Neural progenitor cell (in vitro differentiated cells): ENCODE data around the gene PNPLA7. TPM values are rescaled to one million over a fixed set of nuclear protein-coding genes. Genes with fewer than 3 reads are reported as not detected.

ENCODE experiments used
- DNase-seq: peaks from one replicate; pipeline ENCODE4 v3.0.0-alpha.2; 2016; ENCODE audit warnings: low spot score
- H2AFZ ChIP-seq: fragments of 200-600 bp; sonication (generic); replicated peaks from 2 replicates; pipeline ENCODE4 v1.6.1; 2016; ENCODE audit warnings: antibody characterized with exemption
- H3F3A ChIP-seq: fragments of 200-600 bp; sonication (generic); 2 replicates; pipeline ENCODE4 v1.6.1; 2016; ENCODE audit warnings: antibody characterized with exemption, low read depth
- H3K27ac ChIP-seq: fragments of 200-600 bp; sonication (generic); 2 replicates; pipeline ENCODE4 v1.5.1; 2016; ENCODE audit warnings: mild to moderate bottlenecking
- H3K27me3 ChIP-seq: fragments of 200-600 bp; sonication (generic); 2 replicates; pipeline ENCODE4 v1.6.1; 2016; ENCODE audit warnings: mild to moderate bottlenecking, moderate library complexity
- H3K36me3 ChIP-seq: fragments of 200-600 bp; sonication (generic); 2 replicates; pipeline ENCODE4 v1.5.1; 2016
- H3K4me1 ChIP-seq: fragments of 200-600 bp; sonication (generic); 2 replicates; pipeline ENCODE4 v1.6.1; 2016; ENCODE audit warnings: mixed run types
- H3K4me2 ChIP-seq: fragments of 200-600 bp; sonication (generic); 2 replicates; pipeline ENCODE4 v1.6.1; 2016
- H3K4me3 ChIP-seq: fragments of 200-600 bp; sonication (generic); 2 replicates; pipeline ENCODE4 v1.5.1; 2016
- H3K79me2 ChIP-seq: fragments of 200-600 bp; sonication (generic); 2 replicates; pipeline ENCODE4 v1.6.1; 2016; ENCODE audit warnings: low read depth
- H3K9ac ChIP-seq: fragments of 200-600 bp; sonication (generic); 2 replicates; pipeline ENCODE4 v1.6.1; 2016
- H3K9me3 ChIP-seq: fragments of 200-600 bp; sonication (generic); 2 replicates; pipeline ENCODE4 v1.5.1; 2016; ENCODE audit warnings: low read depth
- H4K20me1 ChIP-seq: fragments of 200-600 bp; sonication (generic); 2 replicates; pipeline ENCODE4 v1.6.1; 2016; ENCODE audit warnings: low read depth
- H3K27ac Mint-ChIP-seq: 3 replicates; pipeline ENCODE4 v1.8.0; 2021; ENCODE audit warnings: mixed read lengths
- H3K27me3 Mint-ChIP-seq: 2 replicates; pipeline ENCODE4 v1.8.0; 2022; ENCODE audit warnings: low read depth, mild to moderate bottlenecking, inconsistent platforms, moderate library complexity, mixed read lengths; ENCODE audit not compliant: insufficient read depth
- H3K36me3 Mint-ChIP-seq: 3 replicates; pipeline ENCODE4 v1.8.0; 2021; ENCODE audit warnings: mixed read lengths
- H3K4me1 Mint-ChIP-seq: 3 replicates; pipeline ENCODE4 v1.8.0; 2021; ENCODE audit warnings: mixed read lengths
- H3K4me3 Mint-ChIP-seq: 3 replicates; pipeline ENCODE4 v1.8.0; 2021; ENCODE audit warnings: mild to moderate bottlenecking, moderate library complexity, mixed read lengths
- H3K9me3 Mint-ChIP-seq: 3 replicates; pipeline ENCODE4 v1.8.0; 2020; ENCODE audit warnings: mixed read lengths
- CTCF ChIP-seq: fragments of 200-600 bp; sonication (generic); IDR thresholded peaks from 2 replicates; pipeline ENCODE4 v1.5.1; 2017; ENCODE audit warnings: antibody characterized with exemption, mild to moderate bottlenecking
- EZH2 ChIP-seq: fragments of 200-600 bp; sonication (generic); IDR thresholded peaks from 2 replicates; pipeline ENCODE4 v1.6.1; 2017; ENCODE audit warnings: antibody characterized with exemption, mild to moderate bottlenecking, moderate library complexity
- EZH2phosphoT487 ChIP-seq: fragments of 200-600 bp; sonication (generic); IDR thresholded peaks from 2 replicates; pipeline ENCODE4 v1.6.1; 2017; ENCODE audit warnings: antibody characterized with exemption
- total RNA-seq: library from RNA; depleted of rRNA; stranded (reverse); fragments of >200 nt; gene quantifications from 2 replicates; pipeline ENCODE4 v1.2.3, GENCODE V29; 2015; ENCODE audit warnings: low replicate concordance

PNPLA7 gene
- total RNA-seq, 1 donor from 2014 or later, result 0.13 TPM

- H3K27me3 Mint-ChIP-seq, result peaks cover 19% of the 10 kb centered on the region
- no peaks in the 10 kb centered on the region for H3K36me3 ChIP-seq
- no peak overlapping the region for H3K9ac ChIP-seq
- peaks cover 18% of the 10 kb centered on the region for H3K9me3 Mint-ChIP-seq
- H3K4me3 Mint-ChIP-seq, result peak overlapping the region; percentile 75
- no peak for TF ChIP-seq EZH2
- TF ChIP-seq EZH2phosphoT487, result no peak
- no peak for TF ChIP-seq CTCF
- no peaks in the 10 kb centered on the region for H4K20me1 ChIP-seq
- H3K9me3 ChIP-seq, result no peaks in the 10 kb centered on the region
- no peaks in the 10 kb centered on the region for H3K79me2 ChIP-seq
- no peaks in the 10 kb centered on the region for H3K27me3 ChIP-seq
- no peaks in the 10 kb centered on the region for H3K4me1 ChIP-seq
- no peak overlapping the region for H3K4me3 ChIP-seq
- peaks cover 11% of the 10 kb centered on the region for H3F3A ChIP-seq
- no peak overlapping the region for H2AFZ ChIP-seq
- H3K27ac Mint-ChIP-seq, result peak overlapping the region; percentile 91
- peak; percentile 49 for DNase-seq
- peaks cover 4% of the 10 kb centered on the region for H3K36me3 Mint-ChIP-seq
- peaks cover 4% of the 10 kb centered on the region for H3K4me1 Mint-ChIP-seq
- H3K4me2 ChIP-seq, result no peak overlapping the region
- H3K27ac ChIP-seq, result no peak overlapping the region
Observed at GRCh38 chr9:137502008-137502911, 47.9 kb downstream of the PNPLA7 start.

GRCh38 chr9:137501457-137501856 is 48.7 kb downstream of the PNPLA7 start:
- Mint-ChIP-seq H3K4me3 (peak overlapping the region; percentile 75), H3K27ac (peak overlapping the region; percentile 50), H3K4me1 (peaks cover 4% of the 10 kb centered on the region), H3K9me3 (peaks cover 18% of the 10 kb centered on the region), H3K27me3 (peaks cover 19% of the 10 kb centered on the region), H3K36me3 (peaks cover 4% of the 10 kb centered on the region)
- H3K4me3 ChIP-seq, result no peak overlapping the region
- H4K20me1 ChIP-seq, result no peaks in the 10 kb centered on the region
- no peak overlapping the region for H2AFZ ChIP-seq
- no peaks in the 10 kb centered on the region for H3K27me3 ChIP-seq
- no peaks in the 10 kb centered on the region for H3K36me3 ChIP-seq
- H3K9me3 ChIP-seq, result no peaks in the 10 kb centered on the region
- no peaks in the 10 kb centered on the region for H3K4me1 ChIP-seq
- TF ChIP-seq EZH2, result no peak
- no peak for TF ChIP-seq CTCF
- TF ChIP-seq EZH2phosphoT487, result no peak
- no peak for DNase-seq
- no peak overlapping the region for H3K9ac ChIP-seq
- H3F3A ChIP-seq, result peaks cover 11% of the 10 kb centered on the region
- no peak overlapping the region for H3K4me2 ChIP-seq
- H3K27ac ChIP-seq, result no peak overlapping the region
- H3K79me2 ChIP-seq, result no peaks in the 10 kb centered on the region

GRCh38 chr9:137500666-137501397 is 49.4 kb downstream of the PNPLA7 start:
- peaks cover 17% of the 10 kb centered on the region for H3K27me3 Mint-ChIP-seq
- no peak overlapping the region for H2AFZ ChIP-seq
- TF ChIP-seq CTCF, result no peak
- H3K4me3 Mint-ChIP-seq, result no peak overlapping the region
- no peaks in the 10 kb centered on the region for H3K36me3 ChIP-seq
- H3K4me1 ChIP-seq, result no peaks in the 10 kb centered on the region
- peaks cover 18% of the 10 kb centered on the region for H3K9me3 Mint-ChIP-seq
- no peaks in the 10 kb centered on the region for H3K79me2 ChIP-seq
- H3K4me3 ChIP-seq, result no peak overlapping the region
- H3K27me3 ChIP-seq, result no peaks in the 10 kb centered on the region
- no peak for DNase-seq
- peaks cover 4% of the 10 kb centered on the region for H3K4me1 Mint-ChIP-seq
- H3K4me2 ChIP-seq, result no peak overlapping the region
- no peak overlapping the region for H3K9ac ChIP-seq
- no peaks in the 10 kb centered on the region for H4K20me1 ChIP-seq
- peaks cover 11% of the 10 kb centered on the region for H3F3A ChIP-seq
- no peak overlapping the region for H3K27ac Mint-ChIP-seq
- peaks cover 4% of the 10 kb centered on the region for H3K36me3 Mint-ChIP-seq
- H3K27ac ChIP-seq, result no peak overlapping the region
- no peaks in the 10 kb centered on the region for H3K9me3 ChIP-seq
